NOMO-1 treated with dmso at 0.1 percent for 144 hours (cell line): Measurements from ENCODE around the gene NCKAP5.

Experiments
- DNase-seq: peaks from one replicate; lab custom pipeline; 2025; ENCODE audit not compliant: unreplicated experiment; lab: John Stamatoyannopoulos, UW

NCKAP5 gene

DNA sequence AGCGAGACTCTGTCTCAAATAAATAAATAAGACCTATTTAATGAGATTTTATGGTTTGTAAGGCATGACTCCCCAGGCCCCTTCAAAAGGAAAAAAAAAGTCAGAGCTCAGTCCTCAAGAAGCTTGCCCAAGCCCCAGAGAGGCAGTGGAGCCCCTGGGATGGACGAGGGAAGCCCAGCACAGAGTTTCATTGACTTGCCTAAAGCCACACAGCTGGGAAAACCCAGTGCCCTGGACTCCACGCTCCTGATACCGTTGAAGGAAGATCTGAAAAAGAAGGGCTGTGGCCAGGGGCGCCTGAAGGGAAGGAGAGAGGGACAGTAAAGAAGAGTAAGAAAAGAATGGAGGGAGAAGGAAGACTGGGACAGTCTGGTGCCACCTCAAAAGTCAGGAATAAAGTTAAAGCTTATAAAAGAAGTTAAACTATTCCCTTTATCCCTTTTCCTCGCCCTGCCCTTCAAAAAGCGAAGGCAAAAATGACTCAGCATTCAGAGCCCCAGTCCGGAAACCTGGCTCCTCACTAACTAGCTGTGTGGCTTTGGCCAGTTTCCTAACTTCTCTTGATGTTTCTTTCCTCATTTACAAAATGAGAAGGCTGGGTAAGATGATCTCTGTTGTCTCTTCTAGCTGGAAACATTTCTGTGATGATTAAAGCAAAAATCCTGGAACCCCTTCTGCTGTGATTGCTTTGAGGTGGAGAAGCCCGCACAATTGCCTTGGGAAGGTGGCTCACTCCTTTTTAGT lies 945.0 kb downstream of the NCKAP5 start:
- DNase-seq: peak; percentile 26
